Right lobe of liver (tissue), 4 donors: ENCODE data around the gene PARL.

Experiments
- CTCF ChIP-seq, 4 donors: fragments of 200-600 bp in 3 of 4; fragments of 450-650 bp in 1 of 4; IDR thresholded peaks; one replicate each; pipeline versions ENCODE4 v1.5.1 to v1.8.0; 2016 to 2022; ENCODE audit warnings: antibody characterized with exemption in 4 of 4, mild to moderate bottlenecking in 2 of 4
- POLR2A ChIP-seq: fragments of 450-650 bp; IDR thresholded peaks from one replicate; pipeline ENCODE4 v1.6.1; 2017; ENCODE audit warnings: antibody characterized with exemption, mild to moderate bottlenecking
- donor health status: DM: no; HTN: no; CAD: no.
- donor health status: DM: no; HTN: no; CAD: no.
- donor health status: DM: no; HTN: yes; CAD: no.

- no peak for TF ChIP-seq CTCF (IDR thresholded peaks at IDR 0.05)
- no peak for TF ChIP-seq POLR2A
Measured at GRCh38 chr3:183808355-183808754, 76.3 kb downstream of the PARL start.
